HCT116 (cell line): ENCODE data around the gene BNC2. TPM values are rescaled to one million over a fixed set of nuclear protein-coding genes. Genes with fewer than 3 reads are reported as not detected.

Experiments
- ATAC-seq: fragments of 200-7000 bp; cut with Tn5 transposase; 2 replicates; pipeline ENCODE4 v1.9.1; 2020; ENCODE audit warnings: mild to moderate bottlenecking, moderate library complexity
- BruUV-seq: library from RNA; stranded (reverse); fragments of 400-500 nt; replicated peaks from 2 replicates; lab custom pipeline; 2021; lab: Mats Ljungman, UMichigan
- CTCF ChIA-PET: fragments of 300-600 bp; sonication (Branson Sonifier 250); formaldehyde crosslinking; loops from one replicate; lab custom pipeline; 2021; ENCODE audit warnings: antibody characterized with exemption; lab: Charles Lee
- POLR2A ChIA-PET: fragments of 300-600, 350-600 bp; sonication (Branson Sonifier 250); formaldehyde crosslinking; loops from one replicate; lab custom pipeline; 2021; ENCODE audit warnings: antibody characterized with exemption; lab: Charles Lee
- RAD21 ChIA-PET, 2 experiments: fragments of 300-600 bp; sonication (Branson Sonifier 250); formaldehyde crosslinking; loops; one replicate each; lab custom pipeline; 2023; ENCODE audit warnings: low total read pairs in 2 of 2; ENCODE audit not compliant: uncharacterized antibody in 2 of 2, unreplicated experiment in 2 of 2, low non-redundant PET in 1 of 2; lab: Charles Lee
- DNase-seq: peaks from one replicate; pipeline ENCODE4 v3.0.0-alpha.2; 2010; ENCODE audit warnings: low read depth, low spot score
- H2AFZ ChIP-seq: fragments of 200-600 bp; shearing (Covaris generic), sonication (generic); 2 replicates; pipeline ENCODE4 v1.6.1; 2017; ENCODE audit warnings: low read depth, mixed run types, mixed read lengths, antibody characterized with exemption, low read length; ENCODE audit not compliant: poor library complexity, severe bottlenecking
- H3K27ac ChIP-seq: 2 replicates; pipeline ENCODE4 v1.5.1; 2012; ENCODE audit warnings: low read depth, low read length
- H3K27me3 ChIP-seq: fragments of 200-600 bp; sonication (generic); 2 replicates; pipeline ENCODE4 v1.6.1; 2016; ENCODE audit warnings: mixed run types, low read length, mixed read lengths; ENCODE audit not compliant: insufficient read depth
- H3K36me3 ChIP-seq, 2 experiments: fragments of 200-500 bp in 1 of 2; fragments of 200-600 bp in 1 of 2; sonication (Bioruptor generic) in 1 of 2; sonication (generic) in 1 of 2; 2 replicates each; pipeline versions ENCODE4 v1.5.1 to v1.6.1; 2014 to 2016; ENCODE audit warnings: low read length in 2 of 2, inconsistent platforms in 1 of 2, mixed read lengths in 1 of 2, mixed run types in 1 of 2; ENCODE audit not compliant: insufficient read depth in 2 of 2, control insufficient read depth in 1 of 2
- H3K4me1 ChIP-seq, 2 experiments: fragments of 200-600 bp in 1 of 2; sonication (generic) in 1 of 2; 2 replicates each; pipeline versions ENCODE4 v1.5.1 to v1.6.1; 2012 to 2017; ENCODE audit warnings: low read length in 2 of 2, inconsistent platforms in 1 of 2, mild to moderate bottlenecking in 1 of 2, mixed read lengths in 1 of 2, mixed run types in 1 of 2, moderate library complexity in 1 of 2; ENCODE audit not compliant: insufficient read depth in 2 of 2, control insufficient read depth in 1 of 2
- H3K4me2 ChIP-seq: fragments of 200-600 bp; sonication (generic); 2 replicates; pipeline ENCODE4 v1.6.1; 2017; ENCODE audit warnings: mixed run types, low read length, mixed read lengths
- H3K4me3 ChIP-seq, 2 experiments: fragments of 200-600 bp in 1 of 2; sonication (generic) in 1 of 2; replicated peaks in 1 of 2; 2 replicates each; pipeline ENCODE4 v1.5.1; 2011 to 2016; ENCODE audit warnings: low read length in 2 of 2, control low read depth in 1 of 2, low read depth in 1 of 2, mild to moderate bottlenecking in 1 of 2, mixed read lengths in 1 of 2, mixed run types in 1 of 2
- H3K79me2 ChIP-seq: fragments of 200-600 bp; sonication (generic); 2 replicates; pipeline ENCODE4 v1.6.1; 2017; ENCODE audit warnings: mild to moderate bottlenecking, mixed run types, low read length, moderate library complexity, mixed read lengths; ENCODE audit not compliant: insufficient read depth
- H3K9ac ChIP-seq: fragments of 200-600 bp; sonication (generic); 2 replicates; pipeline ENCODE4 v1.6.1; 2016; ENCODE audit warnings: low read length, mixed read lengths
- H3K9me2 ChIP-seq: fragments of 200-600 bp; sonication (generic), shearing (Covaris generic); 2 replicates; pipeline ENCODE4 v1.6.1; 2017; ENCODE audit warnings: mixed run types, mild to moderate bottlenecking, moderate library complexity; ENCODE audit not compliant: insufficient read depth
- H3K9me3 ChIP-seq, 2 experiments: fragments of 200-500 bp in 1 of 2; fragments of 200-600 bp in 1 of 2; sonication (Bioruptor generic) in 1 of 2; sonication (generic) in 1 of 2; 2 replicates each; pipeline ENCODE4 v1.6.1; 2014 to 2017; ENCODE audit warnings: low read length in 2 of 2, mixed read lengths in 2 of 2, inconsistent platforms in 1 of 2, low read depth in 1 of 2, mild to moderate bottlenecking in 1 of 2, mixed run types in 1 of 2, moderate library complexity in 1 of 2; ENCODE audit not compliant: control insufficient read depth in 1 of 2, insufficient read depth in 1 of 2
- H4K20me1 ChIP-seq: fragments of 200-600 bp; sonication (generic), shearing (Covaris generic); 2 replicates; pipeline ENCODE4 v1.6.1; 2017; ENCODE audit warnings: mixed run types, mild to moderate bottlenecking, moderate library complexity; ENCODE audit not compliant: insufficient read depth
- CEBPB ChIP-seq: IDR thresholded peaks from 2 replicates; pipeline ENCODE4 v1.6.1; 2012; ENCODE audit warnings: low read depth
- EGR1 ChIP-seq: IDR thresholded peaks from 2 replicates; pipeline ENCODE4 v1.6.1; 2012; ENCODE audit warnings: low read depth
- EZH2 ChIP-seq: fragments of 200-600 bp; sonication (generic); IDR thresholded peaks from 2 replicates; pipeline ENCODE4 v1.6.1; 2017; ENCODE audit warnings: antibody characterized with exemption, mixed run types
- EZH2phosphoT487 ChIP-seq: fragments of 200-600 bp; IDR thresholded peaks from 2 replicates; pipeline ENCODE4 v1.6.1; 2018; ENCODE audit warnings: antibody characterized with exemption, borderline replicate concordance
- FOSL1 ChIP-seq: IDR thresholded peaks from 2 replicates; pipeline ENCODE4 v1.6.1; 2012; ENCODE audit warnings: low read depth
- POLR2AphosphoS5 ChIP-seq: IDR thresholded peaks from 2 replicates; pipeline ENCODE4 v1.6.1; 2011; ENCODE audit warnings: mild to moderate bottlenecking, low read depth, low read length, moderate library complexity
- SP1 ChIP-seq: IDR thresholded peaks from 2 replicates; pipeline ENCODE4 v1.6.1; 2012; ENCODE audit warnings: low read depth
- TCF7L2 ChIP-seq: IDR thresholded peaks from 2 replicates; pipeline ENCODE4 v1.7.0; 2011; ENCODE audit warnings: borderline replicate concordance, inconsistent platforms; ENCODE audit not compliant: insufficient read depth, insufficient read length; ENCODE audit errors: extremely low read depth
- ZFX ChIP-seq: fragments of 450-650 bp; IDR thresholded peaks from 2 replicates; pipeline ENCODE4 v1.6.1; 2017
- intact Hi-C: fragments of 100-400 bp; cut with micrococcal nuclease; formaldehyde crosslinking; loops from 2 replicates; pipeline ENCODE4 v1.10.0; 2022
- total RNA-seq: library from RNA; stranded (reverse); gene quantifications from one replicate; pipeline ENCODE4 v1.2.1, GENCODE V29; 2021; ENCODE audit not compliant: unreplicated experiment
- TF ChIP-seq, protein P1 (sequence below): IDR thresholded peaks from 2 replicates; pipeline ENCODE4 v1.6.1; 2012
- TF ChIP-seq, protein P2 (sequence below): IDR thresholded peaks from 2 replicates; pipeline ENCODE4 v1.6.1; 2012; ENCODE audit warnings: low read depth
- TF ChIP-seq, protein P3 (sequence below): IDR thresholded peaks from 2 replicates; pipeline ENCODE4 v1.6.1; 2011; ENCODE audit warnings: mild to moderate bottlenecking, low read length, moderate library complexity; ENCODE audit not compliant: insufficient replicate concordance; ENCODE audit errors: extremely low read depth

Gene BNC2
- total RNA-seq, 1 experiment from 2014 or later: 0.37 TPM

DNA sequence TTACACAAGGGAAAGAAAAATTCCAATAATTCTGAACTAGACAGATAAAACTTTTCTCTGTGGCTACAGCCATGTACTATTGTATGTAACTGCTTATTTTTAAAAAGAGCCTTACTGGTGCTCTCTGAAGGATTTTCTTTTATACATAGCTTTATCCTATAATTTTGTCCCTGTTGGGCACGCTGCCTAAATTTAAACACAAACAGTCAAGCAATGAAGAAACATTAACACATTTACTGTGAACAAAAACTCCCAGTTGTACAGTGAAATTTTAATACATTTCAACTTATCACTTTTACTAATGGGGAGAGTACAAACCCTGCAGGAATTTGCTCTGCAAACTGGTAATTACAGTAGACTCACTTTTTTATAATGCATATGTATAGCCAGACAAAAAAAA lies 273.3 kb downstream of the BNC2 start:
- Histone ChIP-seq H4K20me1 (no peaks in the 10 kb centered on the region), H3K9me2 (no peaks in the 10 kb centered on the region), H3K9me3 (no peaks in the 10 kb centered on the region; a peak in 1 of 4 replicates), H3K4me2 (no peak overlapping the region), H3K79me2 (no peaks in the 10 kb centered on the region), H3K9ac (no peak overlapping the region), H3K36me3 (no peaks in the 10 kb centered on the region), H3K4me1 (no peaks in the 10 kb centered on the region), H2AFZ (no peak overlapping the region), H3K27me3 (peaks cover 13% of the 10 kb centered on the region), H3K27ac (no peak overlapping the region), H3K4me3 (no peak overlapping the region)
- ATAC-seq (no peak), DNase-seq (no peak)
- intact Hi-C loops: no loop called here
- POLR2A ChIA-PET: no interaction called here
- no TSS peak for BruUV-seq
- CTCF ChIA-PET: no interaction called here
- TF ChIP-seq, protein P1, sequence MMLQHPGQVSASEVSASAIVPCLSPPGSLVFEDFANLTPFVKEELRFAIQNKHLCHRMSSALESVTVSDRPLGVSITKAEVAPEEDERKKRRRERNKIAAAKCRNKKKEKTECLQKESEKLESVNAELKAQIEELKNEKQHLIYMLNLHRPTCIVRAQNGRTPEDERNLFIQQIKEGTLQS: no peak
- RAD21 ChIA-PET: no interaction called here

DNA sequence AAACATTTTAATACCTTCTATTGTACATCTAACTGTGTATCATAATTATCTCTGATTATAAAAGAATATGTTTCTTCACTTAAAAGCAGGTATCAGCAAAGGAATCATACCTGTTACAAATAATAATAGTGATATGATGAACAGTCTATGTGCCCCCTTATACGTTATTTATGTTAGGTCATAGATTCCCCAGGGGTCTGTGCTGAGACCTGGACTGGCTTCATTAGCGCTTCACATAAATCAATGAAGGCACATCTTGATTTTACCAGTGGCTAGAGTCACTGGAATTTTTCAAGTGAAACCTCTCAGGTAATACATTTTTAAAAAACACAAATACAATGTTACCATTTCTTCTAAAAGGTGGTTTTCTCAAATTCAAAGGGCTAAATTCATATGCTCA lies 275.2 kb downstream of the BNC2 start:
- ChIA-PET POLR2A (no interaction called here), CTCF (no interaction called here), RAD21 (no interaction called here)
- H3K9ac ChIP-seq: no peak overlapping the region
- H3K27me3 ChIP-seq: peaks cover 11% of the 10 kb centered on the region
- no peaks in the 10 kb centered on the region for H4K20me1 ChIP-seq
- intact Hi-C loops: no loop called here
- H2AFZ ChIP-seq: no peak overlapping the region
- no peaks in the 10 kb centered on the region for H3K36me3 ChIP-seq
- BruUV-seq: no TSS peak
- ATAC-seq (no peak), DNase-seq (no peak)
- TF ChIP-seq EZH2: no peak
- TF ChIP-seq SP1: no peak
- TF ChIP-seq EZH2phosphoT487: no peak
- TF ChIP-seq POLR2AphosphoS5: no peak
- TF ChIP-seq EGR1: no peak
- no peak for TF ChIP-seq FOSL1
- TF ChIP-seq, protein P2, sequence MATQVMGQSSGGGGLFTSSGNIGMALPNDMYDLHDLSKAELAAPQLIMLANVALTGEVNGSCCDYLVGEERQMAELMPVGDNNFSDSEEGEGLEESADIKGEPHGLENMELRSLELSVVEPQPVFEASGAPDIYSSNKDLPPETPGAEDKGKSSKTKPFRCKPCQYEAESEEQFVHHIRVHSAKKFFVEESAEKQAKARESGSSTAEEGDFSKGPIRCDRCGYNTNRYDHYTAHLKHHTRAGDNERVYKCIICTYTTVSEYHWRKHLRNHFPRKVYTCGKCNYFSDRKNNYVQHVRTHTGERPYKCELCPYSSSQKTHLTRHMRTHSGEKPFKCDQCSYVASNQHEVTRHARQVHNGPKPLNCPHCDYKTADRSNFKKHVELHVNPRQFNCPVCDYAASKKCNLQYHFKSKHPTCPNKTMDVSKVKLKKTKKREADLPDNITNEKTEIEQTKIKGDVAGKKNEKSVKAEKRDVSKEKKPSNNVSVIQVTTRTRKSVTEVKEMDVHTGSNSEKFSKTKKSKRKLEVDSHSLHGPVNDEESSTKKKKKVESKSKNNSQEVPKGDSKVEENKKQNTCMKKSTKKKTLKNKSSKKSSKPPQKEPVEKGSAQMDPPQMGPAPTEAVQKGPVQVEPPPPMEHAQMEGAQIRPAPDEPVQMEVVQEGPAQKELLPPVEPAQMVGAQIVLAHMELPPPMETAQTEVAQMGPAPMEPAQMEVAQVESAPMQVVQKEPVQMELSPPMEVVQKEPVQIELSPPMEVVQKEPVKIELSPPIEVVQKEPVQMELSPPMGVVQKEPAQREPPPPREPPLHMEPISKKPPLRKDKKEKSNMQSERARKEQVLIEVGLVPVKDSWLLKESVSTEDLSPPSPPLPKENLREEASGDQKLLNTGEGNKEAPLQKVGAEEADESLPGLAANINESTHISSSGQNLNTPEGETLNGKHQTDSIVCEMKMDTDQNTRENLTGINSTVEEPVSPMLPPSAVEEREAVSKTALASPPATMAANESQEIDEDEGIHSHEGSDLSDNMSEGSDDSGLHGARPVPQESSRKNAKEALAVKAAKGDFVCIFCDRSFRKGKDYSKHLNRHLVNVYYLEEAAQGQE: no peak
- no peak for TF ChIP-seq ZFX
- no peak for TF ChIP-seq TCF7L2
- TF ChIP-seq CEBPB: no peak
- TF ChIP-seq, protein P3, sequence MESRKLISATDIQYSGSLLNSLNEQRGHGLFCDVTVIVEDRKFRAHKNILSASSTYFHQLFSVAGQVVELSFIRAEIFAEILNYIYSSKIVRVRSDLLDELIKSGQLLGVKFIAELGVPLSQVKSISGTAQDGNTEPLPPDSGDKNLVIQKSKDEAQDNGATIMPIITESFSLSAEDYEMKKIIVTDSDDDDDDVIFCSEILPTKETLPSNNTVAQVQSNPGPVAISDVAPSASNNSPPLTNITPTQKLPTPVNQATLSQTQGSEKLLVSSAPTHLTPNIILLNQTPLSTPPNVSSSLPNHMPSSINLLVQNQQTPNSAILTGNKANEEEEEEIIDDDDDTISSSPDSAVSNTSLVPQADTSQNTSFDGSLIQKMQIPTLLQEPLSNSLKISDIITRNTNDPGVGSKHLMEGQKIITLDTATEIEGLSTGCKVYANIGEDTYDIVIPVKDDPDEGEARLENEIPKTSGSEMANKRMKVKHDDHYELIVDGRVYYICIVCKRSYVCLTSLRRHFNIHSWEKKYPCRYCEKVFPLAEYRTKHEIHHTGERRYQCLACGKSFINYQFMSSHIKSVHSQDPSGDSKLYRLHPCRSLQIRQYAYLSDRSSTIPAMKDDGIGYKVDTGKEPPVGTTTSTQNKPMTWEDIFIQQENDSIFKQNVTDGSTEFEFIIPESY: no peak
- H3K4me1 ChIP-seq: no peaks in the 10 kb centered on the region
- no peaks in the 10 kb centered on the region; a peak in 1 of 4 replicates for H3K9me3 ChIP-seq
- no peaks in the 10 kb centered on the region for H3K79me2 ChIP-seq
- no peaks in the 10 kb centered on the region for H3K9me2 ChIP-seq
- no peak overlapping the region for H3K4me2 ChIP-seq
- H3K27ac ChIP-seq: no peak overlapping the region
- no peak overlapping the region for H3K4me3 ChIP-seq
